Sigmoid colon (tissue), 4 donors: Measurements from ENCODE around the gene PRKN.

Experiments
- CTCF ChIP-seq, 4 experiments: fragments of 450-650 bp in 3 of 4; fragments of 200-600 bp in 1 of 4; IDR thresholded peaks; one replicate each; pipeline ENCODE4 v1.5.1; 2016 to 2019; ENCODE audit warnings: antibody characterized with exemption in 4 of 4, mild to moderate bottlenecking in 3 of 4, moderate library complexity in 2 of 4
- POLR2A ChIP-seq, 2 donors: fragments of 450-650 bp; IDR thresholded peaks; one replicate each; pipeline ENCODE4 v1.6.1; 2016; ENCODE audit warnings: antibody characterized with exemption in 2 of 2, mild to moderate bottlenecking in 2 of 2, moderate library complexity in 2 of 2
- POLR2AphosphoS5 ChIP-seq, 4 donors: sonication (generic); formaldehyde crosslinking; IDR thresholded peaks; one replicate each; pipeline ENCODE4 v1.6.1; 2017; ENCODE audit warnings: antibody characterized with exemption in 4 of 4

GRCh38 chr6:162373192-162373591 lies 354.4 kb downstream of the PRKN start:
- TF ChIP-seq POLR2AphosphoS5 (IDR thresholded peaks at IDR 0.05) = no peak
- TF ChIP-seq CTCF (IDR thresholded peaks at IDR 0.05) = no peak
- TF ChIP-seq POLR2A (IDR thresholded peaks at IDR 0.05) = no peak
